Right cardiac atrium (tissue), 5 donors: ENCODE measurements around the gene GPC6. TPM values are rescaled to one million over a fixed set of nuclear protein-coding genes. Genes with fewer than 3 reads are reported as not detected.
A peak's percentile ranks its signal among the peaks of the same experiment; 100 is the strongest.

Source experiments
- ATAC-seq, 2 donors: fragments of 200-7000 bp; cut with Tn5 transposase; one replicate each; pipeline versions ENCODE4 v1.8.0 to v1.9.1; 2020; ENCODE audit warnings: moderate library complexity in 2 of 2, mild to moderate bottlenecking in 1 of 2
- DNase-seq, 3 donors: peaks; one replicate each; pipeline ENCODE4 v3.0.0-alpha.2; 2020
- H3K27ac ChIP-seq: one replicate; pipeline ENCODE4 v1.5.1; 2013; ENCODE audit warnings: mild to moderate bottlenecking, low read length, control low read depth, moderate library complexity
- H3K27me3 ChIP-seq: one replicate; pipeline ENCODE4 v1.6.1; 2013; ENCODE audit not compliant: control insufficient read depth, insufficient read depth
- H3K4me1 ChIP-seq: one replicate; pipeline ENCODE4 v1.6.1; 2013; ENCODE audit warnings: low read length; ENCODE audit not compliant: control insufficient read depth, insufficient read depth
- H3K4me3 ChIP-seq: one replicate; pipeline ENCODE4 v1.5.1; 2013; ENCODE audit warnings: low read length, control low read depth
- H3K9me3 ChIP-seq: one replicate; pipeline ENCODE4 v1.6.1; 2013; ENCODE audit warnings: low read length; ENCODE audit not compliant: control insufficient read depth
- WGBS: extraction: QIAGEN DNeasy Blood & Tissue Kit; methylation state at CpG from one replicate; pipeline ENCODE4 v1.1.7; 2013; 5-methylcytosine and 5-hydroxymethylcytosine counted together
- intact Hi-C, 4 donors: fragments of 100-400 bp; cut with DNase I; formaldehyde crosslinking; loops; one replicate each; pipeline versions ENCODE4 v1.11.0 to v1.14.0; 2022 to 2023
- polyA plus RNA-seq: library from polyadenylated mRNA; stranded (reverse); fragments of 200-250 nt; gene quantifications from one replicate; pipeline ENCODE4 v1.2.3, GENCODE V29; 2013
- total RNA-seq, 4 donors: library from RNA; stranded (reverse); fragmentation: NEBNext Ultra II Directional; extraction: Animal tissue kit (Norgen Biotek cat#: 25700); gene quantifications; one replicate each; pipeline ENCODE4 v1.2.1, GENCODE V29; 2021
- donor health status: healthy with polysubstance abuse.
- donor health status: DM: no; HTN: yes; CAD: no.
- donor health status: DM: no; HTN: no; CAD: no.
- donor health status: DM: no; HTN: yes; CAD: no; lungs with severe emphysema.
- donor health status: DM: yes; HTN: yes; CAD: no.

The GPC6 gene
- total and polyA plus RNA-seq, 5 donors = 1.5 to 11.0 (median 5.3) TPM

DNA sequence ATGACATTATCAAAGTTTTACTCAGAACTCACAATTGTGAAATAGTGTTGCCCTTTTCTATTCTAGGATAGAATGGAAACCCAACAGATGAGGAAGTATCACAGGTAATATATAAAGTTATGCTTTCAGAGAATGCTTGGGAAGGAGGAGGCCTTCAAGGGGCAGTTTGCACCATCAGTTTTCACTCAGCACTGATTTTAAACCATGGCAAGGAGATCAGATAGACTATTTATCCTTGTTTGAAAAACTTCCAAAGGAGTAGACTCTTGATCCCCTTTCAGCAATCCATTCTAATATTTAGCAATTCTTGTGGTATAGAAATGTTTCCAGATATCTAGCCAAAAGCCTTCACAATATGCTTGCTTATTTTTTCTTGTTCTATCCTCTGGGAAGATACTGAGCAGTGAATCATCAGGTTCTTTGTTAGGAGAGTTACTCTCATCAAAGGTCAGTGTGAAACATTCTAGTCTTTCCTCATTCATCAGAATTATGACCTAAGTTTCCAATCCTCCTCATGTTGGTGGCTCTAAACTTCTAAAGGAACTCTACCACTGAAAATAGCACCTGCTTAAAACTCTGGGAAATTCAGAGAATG lies 3.8 kb downstream of the GPC6 start:
- intact Hi-C loops = no loop called here
- Histone ChIP-seq H3K27ac (no peak overlapping the region), H3K27me3 (no peaks in the 10 kb centered on the region)

DNA sequence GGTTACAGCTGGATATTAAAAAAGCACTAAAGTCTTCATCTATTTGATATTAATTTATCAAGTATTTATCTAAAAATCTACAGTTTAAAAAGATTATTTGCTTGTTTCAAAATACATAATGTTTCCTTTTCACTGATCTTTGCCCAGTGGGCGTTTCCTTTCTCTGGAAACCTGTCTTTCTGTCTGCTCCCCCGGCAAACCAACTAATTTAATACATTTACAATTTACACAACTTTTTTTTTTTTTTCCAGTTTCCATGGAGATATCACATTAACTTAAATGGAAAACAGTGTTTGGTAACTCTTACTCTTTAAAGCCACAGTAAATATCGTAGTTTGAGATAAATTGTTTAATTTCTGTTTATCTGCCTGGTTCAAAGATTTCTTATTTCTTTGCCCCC lies 5.3 kb downstream of the GPC6 start:
- Histone ChIP-seq H3K9me3 (no peaks in the 10 kb centered on the region), H3K4me1 (no peaks in the 10 kb centered on the region), H3K27me3 (no peaks in the 10 kb centered on the region), H3K27ac (no peak overlapping the region), H3K4me3 (no peak overlapping the region)
- ATAC-seq = no peak
- intact Hi-C loops = no loop called here
- DNase-seq = no peak
- 61% methylated on average over 3 of the region's 3 CpGs for WGBS

More for the DNA sequence above, 3.8 kb downstream of the GPC6 start:
- Histone ChIP-seq H3K4me1 (no peaks in the 10 kb centered on the region), H3K4me3 (no peak overlapping the region), H3K9me3 (no peaks in the 10 kb centered on the region)
- no peak for ATAC-seq
- DNase-seq = no peak

DNA sequence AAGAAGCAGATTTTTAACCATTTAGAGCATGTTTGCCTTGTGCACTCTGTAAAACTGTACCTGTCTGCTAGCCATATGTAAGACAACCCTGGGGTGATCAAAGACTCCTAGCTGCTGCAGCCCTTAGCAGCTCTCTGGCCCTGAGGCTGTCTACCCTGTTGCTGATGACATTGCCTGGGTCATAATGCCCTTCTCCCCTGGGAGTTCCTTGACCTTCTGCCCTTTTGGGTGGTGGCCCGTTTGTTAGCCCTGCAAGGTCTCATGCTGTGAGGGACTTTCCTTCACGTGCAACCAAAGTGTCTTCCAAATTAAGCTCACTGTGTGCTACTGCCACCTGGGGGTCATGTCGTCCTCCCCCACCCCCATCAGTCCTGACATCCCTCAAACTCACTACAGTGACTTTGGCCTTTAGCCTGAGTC lies 7.4 kb downstream of the GPC6 start:
- intact Hi-C loops = no loop called here
- 44% methylated on average over 3 of the region's 3 CpGs for WGBS

DNA sequence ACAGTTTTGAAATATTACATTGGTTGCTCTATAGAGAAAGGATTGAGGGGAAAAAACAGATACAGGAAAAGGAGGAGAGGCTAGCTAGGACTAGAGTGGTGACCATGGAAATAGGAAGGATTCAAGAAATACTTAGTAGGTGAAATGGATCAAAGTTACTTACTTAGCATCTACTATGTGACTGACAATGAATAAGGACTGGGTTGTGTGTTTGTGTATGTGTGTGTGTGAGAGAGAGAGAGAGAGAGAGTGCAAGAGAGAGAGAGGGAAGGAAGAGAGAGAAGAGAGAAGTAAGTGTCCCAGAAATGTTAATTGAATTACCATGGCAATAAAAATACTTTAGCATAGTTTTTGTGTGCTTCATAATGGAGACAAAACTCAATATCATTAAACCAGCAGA lies 7.9 kb downstream of the GPC6 start:
- no peak for ATAC-seq

More for the DNA sequence above, 7.4 kb downstream of the GPC6 start:
- Histone ChIP-seq H3K4me1 (no peaks in the 10 kb centered on the region), H3K27me3 (no peaks in the 10 kb centered on the region), H3K9me3 (no peaks in the 10 kb centered on the region), H3K27ac (no peak overlapping the region), H3K4me3 (no peak overlapping the region)
- ATAC-seq = no peak
- DNase-seq = peak in 1 of 3 donors; percentile 37

DNA sequence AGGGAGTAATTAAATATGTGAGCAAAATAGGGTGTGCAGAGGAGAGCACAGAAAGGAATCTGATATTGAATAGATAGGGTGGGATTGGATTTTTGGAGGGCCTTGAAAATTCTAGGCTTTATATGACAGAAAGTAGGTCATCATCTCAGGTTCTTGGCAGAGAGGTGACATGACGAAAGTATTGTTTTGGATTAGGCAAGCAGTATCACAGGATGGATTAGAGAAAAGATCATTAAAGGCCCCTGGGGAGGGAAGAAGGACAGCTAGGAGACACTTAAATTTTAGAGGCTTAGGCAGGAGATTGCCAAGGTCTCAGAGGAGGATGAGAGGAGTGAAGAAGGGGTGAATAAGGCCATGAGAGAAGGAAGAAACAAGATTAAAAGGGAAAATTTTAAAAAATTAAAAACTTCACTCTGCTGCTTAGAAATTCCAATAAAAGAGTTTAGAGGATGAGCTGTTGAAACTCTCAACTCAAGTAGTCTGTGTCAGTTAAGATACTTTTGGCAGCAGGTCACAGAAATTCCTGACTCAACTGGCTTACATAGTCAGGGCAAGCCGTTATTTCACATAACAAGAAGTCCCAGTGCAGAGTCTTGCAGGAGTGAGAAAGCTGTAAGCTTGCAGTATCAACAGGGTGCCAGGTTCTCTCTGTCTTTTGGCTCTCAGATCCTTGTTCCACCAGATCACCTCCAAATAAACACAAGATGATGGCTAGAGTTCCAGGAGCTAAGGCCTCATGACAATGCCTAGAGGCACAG lies 8.8 kb downstream of the GPC6 start:
- Histone ChIP-seq H3K27ac (no peak overlapping the region), H3K9me3 (no peaks in the 10 kb centered on the region), H3K4me3 (no peak overlapping the region), H3K27me3 (no peaks in the 10 kb centered on the region), H3K4me1 (no peaks in the 10 kb centered on the region)
- intact Hi-C loops = no loop called here
- DNase-seq (no peak), ATAC-seq (peak in 1 of 2 donors; percentile 43)
- 36% methylated on average over 2 of the region's 2 CpGs for WGBS

More for the DNA sequence above, 7.9 kb downstream of the GPC6 start:
- no peak overlapping the region for H3K4me3 ChIP-seq
- intact Hi-C loops = no loop called here
- H3K27me3 ChIP-seq = no peaks in the 10 kb centered on the region
- no peaks in the 10 kb centered on the region for H3K4me1 ChIP-seq
- DNase-seq = no peak
- no peak overlapping the region for H3K27ac ChIP-seq
- no peaks in the 10 kb centered on the region for H3K9me3 ChIP-seq

DNA sequence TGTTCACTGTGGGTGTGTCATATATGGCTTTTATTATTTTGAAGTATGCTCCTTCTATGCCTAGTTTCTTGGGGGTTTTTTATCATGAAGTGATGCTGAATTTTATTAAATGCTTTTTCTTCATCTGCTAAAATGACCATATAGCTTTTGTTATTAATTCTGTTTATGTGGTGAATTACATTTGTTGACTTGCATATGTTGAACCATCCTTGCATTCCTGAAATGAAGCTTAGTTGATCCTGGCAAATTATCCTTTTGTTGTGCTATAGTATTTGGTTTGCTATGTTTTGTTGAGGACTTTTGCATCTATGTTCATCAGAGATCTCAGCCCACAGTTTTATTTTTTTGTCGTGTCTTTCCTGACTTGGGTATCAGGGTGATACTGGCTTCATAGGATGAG lies 12.1 kb downstream of the GPC6 start:
- no peak for ATAC-seq
- no peaks in the 10 kb centered on the region for H3K9me3 ChIP-seq
- no peak overlapping the region for H3K4me3 ChIP-seq
- H3K4me1 ChIP-seq = no peaks in the 10 kb centered on the region
- no peak for DNase-seq
- intact Hi-C loops = no loop called here
- H3K27me3 ChIP-seq = no peaks in the 10 kb centered on the region
- no peak overlapping the region for H3K27ac ChIP-seq
- WGBS = 92% methylated on average over 1 of the region's 1 CpG

DNA sequence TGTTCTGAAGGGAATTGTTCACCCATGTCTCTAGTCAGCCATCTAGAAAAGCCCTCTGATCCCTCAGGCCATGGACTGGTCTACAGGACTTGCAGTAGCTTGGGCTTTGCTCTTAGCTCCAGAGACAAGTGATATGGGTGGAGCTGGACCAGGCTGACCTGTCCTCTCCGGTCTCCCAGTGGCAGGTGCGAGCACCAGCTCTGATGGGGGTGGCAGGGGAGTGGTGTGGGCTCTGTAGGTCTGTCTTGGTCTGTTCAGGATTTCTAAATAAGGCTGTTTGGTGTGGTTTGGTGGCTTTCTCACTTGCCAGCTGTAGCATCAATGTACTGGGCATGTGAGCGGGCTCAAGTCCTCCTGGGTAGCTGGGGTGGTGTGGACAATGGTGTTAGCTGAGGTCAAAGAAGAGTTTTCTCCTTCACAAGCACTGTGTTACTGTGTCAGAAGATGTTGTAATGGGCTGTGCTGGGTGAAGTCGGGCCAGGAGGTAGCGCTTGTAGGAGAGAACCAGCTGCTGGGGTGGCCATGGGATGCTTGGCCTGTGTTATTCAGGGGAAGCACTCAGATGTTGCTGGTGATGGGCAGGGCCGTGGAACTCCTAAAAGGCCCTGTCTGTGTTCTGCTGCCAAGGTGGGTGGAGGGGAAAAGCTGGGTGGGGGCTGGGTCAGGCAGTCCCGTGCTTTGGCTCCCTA lies 16.9 kb downstream of the GPC6 start:
- 83% methylated on average over 7 of the region's 7 CpGs for WGBS
- no peaks in the 10 kb centered on the region for H3K9me3 ChIP-seq
- intact Hi-C loops = no loop called here
- no peak overlapping the region for H3K4me3 ChIP-seq
- DNase-seq (peak in 1 of 3 donors; percentile 18), ATAC-seq (peak; percentile 30 to 44)
- no peaks in the 10 kb centered on the region for H3K27me3 ChIP-seq
- H3K4me1 ChIP-seq = no peaks in the 10 kb centered on the region
- no peak overlapping the region for H3K27ac ChIP-seq

DNA sequence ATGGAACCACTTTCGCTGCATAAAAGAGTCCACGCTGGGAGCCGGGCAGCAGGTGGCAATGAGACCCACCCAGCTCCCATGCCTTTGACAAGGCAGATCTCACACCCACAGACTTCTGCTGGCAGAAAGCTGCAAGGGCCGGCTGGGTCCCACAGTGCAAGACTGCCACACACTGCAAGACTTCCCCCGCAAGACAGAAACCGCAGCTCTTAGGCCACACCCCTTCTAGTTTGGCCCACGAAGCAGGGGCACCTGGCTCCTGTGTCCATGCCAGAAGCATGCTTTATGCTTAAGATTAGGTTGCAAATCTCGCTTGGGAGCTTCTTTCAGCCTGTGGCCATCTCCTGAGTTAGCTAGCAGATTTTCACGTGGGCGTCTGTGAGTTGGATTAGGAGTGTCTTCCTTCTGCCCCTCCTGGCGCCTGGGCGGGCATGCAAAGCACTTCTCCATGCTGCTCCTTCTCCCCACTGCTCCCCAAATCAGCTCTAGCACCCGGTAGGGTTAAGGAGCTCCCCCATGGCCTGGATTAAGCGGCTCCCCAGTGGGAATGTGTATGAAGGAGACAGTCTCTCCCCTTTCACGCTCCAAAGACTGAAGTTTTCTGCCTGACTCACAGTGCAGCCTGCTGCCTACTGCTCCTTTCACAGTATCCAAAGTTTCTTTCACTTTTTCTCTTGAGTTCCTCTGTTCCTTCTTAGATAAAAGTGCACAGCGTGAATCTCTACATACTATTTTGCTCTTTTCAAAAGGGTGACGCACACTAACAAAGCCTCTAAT lies 17.7 kb downstream of the GPC6 start:
- Histone ChIP-seq H3K27ac (peak overlapping the region; percentile 15), H3K9me3 (no peaks in the 10 kb centered on the region), H3K4me3 (peak overlapping the region; percentile 39), H3K4me1 (no peaks in the 10 kb centered on the region), H3K27me3 (no peaks in the 10 kb centered on the region)
- peak; percentile 22 to 58 (median 37) for DNase-seq
- intact Hi-C loops = no loop called here
- peak; percentile 76 to 78 for ATAC-seq
- WGBS = 32% methylated on average over 17 of the region's 17 CpGs

DNA sequence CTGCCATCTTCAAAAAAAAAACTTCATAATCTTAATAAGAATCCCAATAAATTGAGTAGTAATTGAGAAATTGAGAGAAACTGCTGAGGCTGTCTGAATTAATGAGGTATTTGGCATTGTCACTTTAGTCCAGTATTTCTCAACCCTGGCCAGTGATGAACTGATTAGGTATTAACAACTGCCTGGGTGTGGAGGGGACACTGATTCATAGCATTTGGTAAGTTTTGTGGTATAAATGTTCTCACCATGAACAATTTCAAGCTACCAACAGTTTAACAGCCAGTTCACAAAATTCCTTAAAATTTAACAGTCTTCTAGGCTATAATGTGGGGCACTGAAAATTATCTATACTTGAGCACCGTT lies 18.3 kb downstream of the GPC6 start:
- Histone ChIP-seq H3K4me1 (no peaks in the 10 kb centered on the region), H3K27ac (no peak overlapping the region), H3K4me3 (peak overlapping the region; percentile 39), H3K27me3 (no peaks in the 10 kb centered on the region), H3K9me3 (no peaks in the 10 kb centered on the region)
- 47% methylated on average over 1 of the region's 1 CpG for WGBS
- ATAC-seq = peak; percentile 50 to 51
- no peak for DNase-seq
- intact Hi-C loops = no loop called here

DNA sequence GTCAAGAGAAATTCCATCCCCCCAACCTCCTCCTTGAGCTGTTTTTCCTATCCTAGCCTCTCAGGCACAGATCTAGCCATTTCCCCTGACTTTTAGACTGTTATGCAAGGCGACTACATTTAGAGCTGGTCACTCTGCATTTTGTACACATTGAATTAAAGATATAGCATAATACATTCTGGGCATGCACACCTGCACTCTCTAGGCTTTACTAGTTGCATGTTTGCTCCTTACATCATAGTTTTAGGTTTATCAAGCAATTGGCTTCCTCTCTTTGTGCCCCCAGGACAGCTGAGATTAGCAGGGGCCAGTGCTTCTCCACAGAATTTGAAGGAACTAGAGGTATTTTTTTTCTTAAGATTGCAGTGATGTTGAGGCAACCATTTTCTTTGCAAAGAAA lies 19.5 kb downstream of the GPC6 start:
- ATAC-seq (no peak), DNase-seq (no peak)
- WGBS = 91% methylated on average over 1 of the region's 1 CpG
- no peak overlapping the region for H3K4me3 ChIP-seq
- no peaks in the 10 kb centered on the region for H3K27me3 ChIP-seq
- H3K4me1 ChIP-seq = no peaks in the 10 kb centered on the region
- no peaks in the 10 kb centered on the region for H3K9me3 ChIP-seq
- intact Hi-C loops = no loop called here
- H3K27ac ChIP-seq = no peak overlapping the region

DNA sequence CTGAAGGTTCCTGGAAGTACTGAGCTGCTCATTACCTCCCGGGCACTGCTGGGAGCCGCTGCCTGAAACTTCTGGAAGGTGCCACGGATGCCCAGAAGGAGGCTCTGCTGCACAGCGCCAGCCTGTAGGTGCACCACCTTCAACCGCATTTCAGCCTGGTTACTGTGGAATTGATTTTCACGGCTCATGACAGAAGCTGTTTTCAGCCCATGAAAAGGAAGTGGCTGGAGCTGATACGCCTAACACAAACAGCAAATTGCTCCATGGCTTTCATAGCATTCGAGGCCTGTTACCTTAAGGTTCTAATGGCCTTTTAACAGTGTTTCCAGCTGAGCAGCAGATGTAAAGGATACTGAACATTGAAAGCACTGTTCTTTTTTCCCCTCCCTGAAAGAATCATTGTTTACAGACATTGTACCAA lies 22.0 kb downstream of the GPC6 start:
- 56% methylated on average over 8 of the region's 8 CpGs for WGBS
- ATAC-seq = peak; percentile 43 to 57

More for the DNA sequence above, 22.0 kb downstream of the GPC6 start:
- Histone ChIP-seq H3K27ac (no peak overlapping the region), H3K4me1 (no peaks in the 10 kb centered on the region), H3K9me3 (no peaks in the 10 kb centered on the region), H3K4me3 (no peak overlapping the region), H3K27me3 (no peaks in the 10 kb centered on the region)
- intact Hi-C loops = no loop called here
- peak in 2 of 3 donors; percentile 31 to 34 for DNase-seq
